HepG2 (cell line): Measurements from ENCODE around the gene NPAS2. TPM values are rescaled to one million over a fixed set of nuclear protein-coding genes. Genes with fewer than 3 reads are reported as not detected.

Experiments
- FOXK2 ChIP-seq: fragments of 450-650 bp; IDR thresholded peaks from 2 replicates; pipeline ENCODE4 v1.6.1; 2016
- HMGA1 ChIP-seq: sonication (generic); formaldehyde crosslinking; conservative IDR thresholded peaks from 2 replicates; pipeline ENCODE4 v1.4.0; 2020; ENCODE audit warnings: missing genetic modification reagents
- KLF16 ChIP-seq, 2 experiments: sonication (generic) in 1 of 2; formaldehyde crosslinking in 1 of 2; IDR thresholded peaks; 2 replicates each; pipeline versions ENCODE4 v1.6.1 to v1.8.0; 2016 to 2023; ENCODE audit warnings: missing genetic modification reagents in 2 of 2, missing compliant biosample characterization in 1 of 2
- POLR2A ChIP-seq, 2 experiments: IDR thresholded peaks; 2 replicates each; pipeline ENCODE4 v1.6.1; 2011; ENCODE audit warnings: low read depth in 2 of 2, low read length in 2 of 2, mild to moderate bottlenecking in 1 of 2, moderate library complexity in 1 of 2; ENCODE audit not compliant: insufficient read depth in 1 of 2
- PTBP1 ChIP-seq: fragments of 200-400 bp; formaldehyde crosslinking; IDR thresholded peaks from 2 replicates; pipeline ENCODE4 v1.6.1; 2018; ENCODE audit warnings: low read length, low read depth; ENCODE audit not compliant: poor library complexity, severe bottlenecking
- RAD21 ChIP-seq: fragments of 450-650 bp; formaldehyde crosslinking; IDR thresholded peaks from 2 replicates; pipeline ENCODE4 v1.5.0; 2020; ENCODE audit warnings: mild to moderate bottlenecking
- RBFOX2 ChIP-seq: fragments of 200-400 bp; formaldehyde crosslinking; IDR thresholded peaks from 2 replicates; pipeline ENCODE4 v1.6.1; 2017; ENCODE audit warnings: low read depth, mild to moderate bottlenecking, low read length
- SRSF9 ChIP-seq: fragments of 200-400 bp; formaldehyde crosslinking; IDR thresholded peaks from 2 replicates; pipeline ENCODE4 v1.6.1; 2018; ENCODE audit warnings: borderline replicate concordance, mild to moderate bottlenecking, low read depth, low read length; ENCODE audit not compliant: insufficient read depth, poor library complexity, severe bottlenecking
- ZFP41 ChIP-seq: sonication (generic); formaldehyde crosslinking; IDR thresholded peaks from 2 replicates; pipeline ENCODE4 v1.4.0; 2020; ENCODE audit warnings: mild to moderate bottlenecking, missing genetic modification reagents, borderline replicate concordance
- ZFY ChIP-seq: sonication (generic); formaldehyde crosslinking; IDR thresholded peaks from 2 replicates; pipeline ENCODE4 v1.4.0; 2020; ENCODE audit warnings: missing genetic modification reagents
- ZNF264 ChIP-seq: sonication (generic); formaldehyde crosslinking; IDR thresholded peaks from 2 replicates; pipeline ENCODE4 v1.4.0; 2020; ENCODE audit warnings: missing genetic modification reagents
- ZNF496 ChIP-seq: sonication (generic); formaldehyde crosslinking; IDR thresholded peaks from 2 replicates; pipeline ENCODE4 v1.8.1; 2023; ENCODE audit warnings: mild to moderate bottlenecking, moderate library complexity, missing genetic modification reagents; ENCODE audit not compliant: insufficient replicate concordance
- ZNF558 ChIP-seq: sonication (generic); formaldehyde crosslinking; IDR thresholded peaks from 2 replicates; pipeline ENCODE4 v1.9.0; 2022; ENCODE audit warnings: mild to moderate bottlenecking, missing genetic modification reagents, borderline replicate concordance
- ZNF670 ChIP-seq: sonication (generic); formaldehyde crosslinking; IDR thresholded peaks from 2 replicates; pipeline ENCODE4 v1.8.0; 2022; ENCODE audit warnings: mild to moderate bottlenecking, missing genetic modification reagents, borderline replicate concordance
- polyA plus RNA-seq, 8 experiments: library from polyadenylated mRNA; depleted of rRNA in 3 of 8; stranded (reverse) in 7 of 8; unstranded in 1 of 8; fragments of >200 nt; fragmentation: Illumina TruSeq in 4 of 8; extraction: Trizol in 4 of 8; gene quantifications; 2 replicates each; pipeline versions ENCODE4 v1.2.1 to v1.2.3, GENCODE V29; 2011 to 2016; ENCODE audit warnings: low read depth in 4 of 8, missing spikeins in 1 of 8, mixed read lengths in 1 of 8; ENCODE audit not compliant: insufficient read depth in 1 of 8
- total RNA-seq, 5 experiments: library from RNA; depleted of rRNA; stranded (reverse); fragments of >200 nt; fragmentation: Illumina TruSeq; extraction: Trizol; gene quantifications; 2 replicates each; pipeline ENCODE4 v1.2.3, GENCODE V29; 2016; ENCODE audit warnings: low read depth in 1 of 5
- TF ChIP-seq, protein P1 (sequence below): sonication (generic); formaldehyde crosslinking; IDR thresholded peaks from 2 replicates; pipeline ENCODE4 v1.4.0; 2020; ENCODE audit warnings: missing genetic modification reagents
- TF ChIP-seq, protein P2 (sequence below): sonication (generic); formaldehyde crosslinking; conservative IDR thresholded peaks from 2 replicates; pipeline ENCODE4 v1.4.0; 2020; ENCODE audit warnings: missing genetic modification reagents
- TF ChIP-seq, protein P3 (sequence below): sonication (generic); formaldehyde crosslinking; IDR thresholded peaks from 2 replicates; pipeline ENCODE4 v1.8.1; 2023; ENCODE audit warnings: mild to moderate bottlenecking, moderate library complexity, missing genetic modification reagents
- TF ChIP-seq, protein P4 (sequence below): sonication (generic); formaldehyde crosslinking; conservative IDR thresholded peaks from 2 replicates; pipeline ENCODE4 v1.4.0; 2020; ENCODE audit warnings: missing genetic modification reagents

Gene NPAS2
- total and polyA plus RNA-seq, 2 of the 13 experiments (the other 11 are each of a cell fraction or from before 2014, with no cell fraction given), result 14.8 to 37.5 TPM

DNA sequence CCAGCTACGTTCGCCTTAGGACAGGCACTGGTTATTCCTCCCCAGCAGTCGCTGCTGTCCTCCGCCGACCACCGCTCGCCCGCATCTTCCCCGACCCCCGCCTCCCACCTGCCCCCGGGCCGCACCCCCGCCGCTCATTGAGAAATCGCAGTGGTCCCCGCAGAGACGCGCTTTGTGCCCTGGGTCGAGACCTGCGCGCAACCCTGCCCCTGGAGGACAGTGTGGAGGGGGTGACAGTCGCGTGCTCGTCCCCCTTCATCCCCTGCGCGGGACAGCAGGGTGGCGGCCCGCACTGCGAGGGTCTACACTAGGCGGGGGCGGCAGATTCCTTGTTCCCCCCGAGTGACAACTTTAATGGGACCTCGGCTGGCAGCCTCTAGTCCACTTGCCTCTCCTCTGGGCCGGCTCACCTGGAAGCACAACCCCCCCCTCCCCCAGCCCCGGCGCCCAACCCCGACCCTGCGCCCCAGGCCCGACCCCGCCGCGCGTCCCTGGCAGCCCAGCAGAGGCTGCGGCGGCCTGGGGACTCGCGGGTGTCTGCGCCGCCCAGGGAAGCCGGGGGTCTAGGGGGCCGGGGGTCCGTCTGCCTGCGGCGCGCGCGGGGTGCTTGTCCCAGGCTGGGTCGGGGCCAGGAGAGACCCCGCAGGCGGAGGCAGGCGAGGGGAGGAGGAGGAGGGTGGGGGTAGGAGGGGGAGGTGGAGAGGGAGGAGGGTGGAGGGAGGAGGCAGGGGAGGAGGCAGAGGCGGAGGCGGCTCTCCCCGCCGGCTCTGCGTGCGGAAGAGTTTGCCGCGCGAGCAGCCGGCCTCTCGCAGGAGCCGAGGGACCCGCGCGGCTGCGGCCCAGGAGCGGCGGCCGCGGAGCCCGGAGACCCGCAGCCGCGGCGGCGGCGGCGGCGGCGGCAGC, at the start of gene NPAS2 (continued):
- TF ChIP-seq, protein P1, sequence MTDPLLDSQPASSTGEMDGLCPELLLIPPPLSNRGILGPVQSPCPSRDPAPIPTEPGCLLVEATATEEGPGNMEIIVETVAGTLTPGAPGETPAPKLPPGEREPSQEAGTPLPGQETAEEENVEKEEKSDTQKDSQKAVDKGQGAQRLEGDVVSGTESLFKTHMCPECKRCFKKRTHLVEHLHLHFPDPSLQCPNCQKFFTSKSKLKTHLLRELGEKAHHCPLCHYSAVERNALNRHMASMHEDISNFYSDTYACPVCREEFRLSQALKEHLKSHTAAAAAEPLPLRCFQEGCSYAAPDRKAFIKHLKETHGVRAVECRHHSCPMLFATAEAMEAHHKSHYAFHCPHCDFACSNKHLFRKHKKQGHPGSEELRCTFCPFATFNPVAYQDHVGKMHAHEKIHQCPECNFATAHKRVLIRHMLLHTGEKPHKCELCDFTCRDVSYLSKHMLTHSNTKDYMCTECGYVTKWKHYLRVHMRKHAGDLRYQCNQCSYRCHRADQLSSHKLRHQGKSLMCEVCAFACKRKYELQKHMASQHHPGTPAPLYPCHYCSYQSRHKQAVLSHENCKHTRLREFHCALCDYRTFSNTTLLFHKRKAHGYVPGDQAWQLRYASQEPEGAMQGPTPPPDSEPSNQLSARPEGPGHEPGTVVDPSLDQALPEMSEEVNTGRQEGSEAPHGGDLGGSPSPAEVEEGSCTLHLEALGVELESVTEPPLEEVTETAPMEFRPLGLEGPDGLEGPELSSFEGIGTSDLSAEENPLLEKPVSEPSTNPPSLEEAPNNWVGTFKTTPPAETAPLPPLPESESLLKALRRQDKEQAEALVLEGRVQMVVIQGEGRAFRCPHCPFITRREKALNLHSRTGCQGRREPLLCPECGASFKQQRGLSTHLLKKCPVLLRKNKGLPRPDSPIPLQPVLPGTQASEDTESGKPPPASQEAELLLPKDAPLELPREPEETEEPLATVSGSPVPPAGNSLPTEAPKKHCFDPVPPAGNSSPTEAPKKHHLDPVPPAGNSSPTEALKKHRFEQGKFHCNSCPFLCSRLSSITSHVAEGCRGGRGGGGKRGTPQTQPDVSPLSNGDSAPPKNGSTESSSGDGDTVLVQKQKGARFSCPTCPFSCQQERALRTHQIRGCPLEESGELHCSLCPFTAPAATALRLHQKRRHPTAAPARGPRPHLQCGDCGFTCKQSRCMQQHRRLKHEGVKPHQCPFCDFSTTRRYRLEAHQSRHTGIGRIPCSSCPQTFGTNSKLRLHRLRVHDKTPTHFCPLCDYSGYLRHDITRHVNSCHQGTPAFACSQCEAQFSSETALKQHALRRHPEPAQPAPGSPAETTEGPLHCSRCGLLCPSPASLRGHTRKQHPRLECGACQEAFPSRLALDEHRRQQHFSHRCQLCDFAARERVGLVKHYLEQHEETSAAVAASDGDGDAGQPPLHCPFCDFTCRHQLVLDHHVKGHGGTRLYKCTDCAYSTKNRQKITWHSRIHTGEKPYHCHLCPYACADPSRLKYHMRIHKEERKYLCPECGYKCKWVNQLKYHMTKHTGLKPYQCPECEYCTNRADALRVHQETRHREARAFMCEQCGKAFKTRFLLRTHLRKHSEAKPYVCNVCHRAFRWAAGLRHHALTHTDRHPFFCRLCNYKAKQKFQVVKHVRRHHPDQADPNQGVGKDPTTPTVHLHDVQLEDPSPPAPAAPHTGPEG (CRISPR knock-in tag), result peak; percentile 12; the same call in 1 of the 2 replicates
- TF ChIP-seq KLF16 (CRISPR knock-in tag; IDR thresholded peaks at IDR 0.05), result no peak
- TF ChIP-seq ZFY (CRISPR knock-in tag), result peak; percentile 10; the same call in 1 of the 2 replicates
- 0 out of 2 replicates have a peak, but pooled peaks have one; percentile 10 for TF ChIP-seq ZNF670 (CRISPR knock-in tag)
- TF ChIP-seq PTBP1, result no peak
- TF ChIP-seq ZNF264 (CRISPR knock-in tag), result no peak
- peak; percentile 46 to 54 for TF ChIP-seq POLR2A (IDR thresholded peaks at IDR 0.05; ENCODE audit: insufficient read depth in 1 of 2, low read depth in 2 of 2, low read length in 2 of 2)
- 0 out of 2 replicates have a peak, but pooled peaks have one; percentile 56 for TF ChIP-seq ZFP41 (CRISPR knock-in tag)
- TF ChIP-seq, protein P2, sequence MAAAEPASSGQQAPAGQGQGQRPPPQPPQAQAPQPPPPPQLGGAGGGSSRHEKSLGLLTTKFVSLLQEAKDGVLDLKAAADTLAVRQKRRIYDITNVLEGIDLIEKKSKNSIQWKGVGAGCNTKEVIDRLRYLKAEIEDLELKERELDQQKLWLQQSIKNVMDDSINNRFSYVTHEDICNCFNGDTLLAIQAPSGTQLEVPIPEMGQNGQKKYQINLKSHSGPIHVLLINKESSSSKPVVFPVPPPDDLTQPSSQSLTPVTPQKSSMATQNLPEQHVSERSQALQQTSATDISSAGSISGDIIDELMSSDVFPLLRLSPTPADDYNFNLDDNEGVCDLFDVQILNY, result no peak
- TF ChIP-seq RAD21 (CRISPR knock-in tag), result no peak
- TF ChIP-seq FOXK2, result no peak
- no peak for TF ChIP-seq SRSF9
- TF ChIP-seq HMGA1 (CRISPR knock-in tag), result no peak
- TF ChIP-seq, protein P3, sequence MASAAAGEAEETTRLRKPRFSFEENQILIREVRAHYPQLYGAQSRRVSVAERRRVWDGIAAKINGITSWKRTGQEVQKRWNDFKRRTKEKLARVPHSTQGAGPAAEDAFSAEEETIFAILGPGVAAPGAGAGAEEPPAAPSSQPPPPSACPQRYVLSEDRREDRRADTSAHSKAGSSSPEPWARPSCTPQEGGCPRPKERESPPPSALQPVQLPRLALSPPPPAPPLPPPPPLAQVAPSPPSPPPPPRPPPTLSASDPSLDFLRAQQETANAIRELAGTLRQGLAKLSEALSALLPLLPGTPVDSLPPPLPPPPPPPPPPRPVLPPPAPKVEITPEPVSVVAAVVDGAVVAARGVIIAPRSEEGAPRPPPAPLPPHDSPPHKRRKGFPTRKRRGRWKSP (CRISPR knock-in tag), result 0 out of 2 replicates have a peak, but pooled peaks have one; percentile 8
- TF ChIP-seq ZNF558, result peak; percentile 14; the same call in 1 of the 2 replicates
- TF ChIP-seq, protein P4, sequence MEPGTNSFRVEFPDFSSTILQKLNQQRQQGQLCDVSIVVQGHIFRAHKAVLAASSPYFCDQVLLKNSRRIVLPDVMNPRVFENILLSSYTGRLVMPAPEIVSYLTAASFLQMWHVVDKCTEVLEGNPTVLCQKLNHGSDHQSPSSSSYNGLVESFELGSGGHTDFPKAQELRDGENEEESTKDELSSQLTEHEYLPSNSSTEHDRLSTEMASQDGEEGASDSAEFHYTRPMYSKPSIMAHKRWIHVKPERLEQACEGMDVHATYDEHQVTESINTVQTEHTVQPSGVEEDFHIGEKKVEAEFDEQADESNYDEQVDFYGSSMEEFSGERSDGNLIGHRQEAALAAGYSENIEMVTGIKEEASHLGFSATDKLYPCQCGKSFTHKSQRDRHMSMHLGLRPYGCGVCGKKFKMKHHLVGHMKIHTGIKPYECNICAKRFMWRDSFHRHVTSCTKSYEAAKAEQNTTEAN (CRISPR knock-in tag), result no peak
- peak; percentile 65 for TF ChIP-seq RBFOX2
- no peak for TF ChIP-seq ZNF496 (CRISPR knock-in tag)
